Activated naive CD4-positive, alpha-beta T cell (primary cell): ENCODE results near the gene ZNF683.

ENCODE experiments used
- DNase-seq, 4 experiments: peaks; one replicate each; lab custom pipeline; 2025; lab: John Stamatoyannopoulos, UW

Gene ZNF683

DNA sequence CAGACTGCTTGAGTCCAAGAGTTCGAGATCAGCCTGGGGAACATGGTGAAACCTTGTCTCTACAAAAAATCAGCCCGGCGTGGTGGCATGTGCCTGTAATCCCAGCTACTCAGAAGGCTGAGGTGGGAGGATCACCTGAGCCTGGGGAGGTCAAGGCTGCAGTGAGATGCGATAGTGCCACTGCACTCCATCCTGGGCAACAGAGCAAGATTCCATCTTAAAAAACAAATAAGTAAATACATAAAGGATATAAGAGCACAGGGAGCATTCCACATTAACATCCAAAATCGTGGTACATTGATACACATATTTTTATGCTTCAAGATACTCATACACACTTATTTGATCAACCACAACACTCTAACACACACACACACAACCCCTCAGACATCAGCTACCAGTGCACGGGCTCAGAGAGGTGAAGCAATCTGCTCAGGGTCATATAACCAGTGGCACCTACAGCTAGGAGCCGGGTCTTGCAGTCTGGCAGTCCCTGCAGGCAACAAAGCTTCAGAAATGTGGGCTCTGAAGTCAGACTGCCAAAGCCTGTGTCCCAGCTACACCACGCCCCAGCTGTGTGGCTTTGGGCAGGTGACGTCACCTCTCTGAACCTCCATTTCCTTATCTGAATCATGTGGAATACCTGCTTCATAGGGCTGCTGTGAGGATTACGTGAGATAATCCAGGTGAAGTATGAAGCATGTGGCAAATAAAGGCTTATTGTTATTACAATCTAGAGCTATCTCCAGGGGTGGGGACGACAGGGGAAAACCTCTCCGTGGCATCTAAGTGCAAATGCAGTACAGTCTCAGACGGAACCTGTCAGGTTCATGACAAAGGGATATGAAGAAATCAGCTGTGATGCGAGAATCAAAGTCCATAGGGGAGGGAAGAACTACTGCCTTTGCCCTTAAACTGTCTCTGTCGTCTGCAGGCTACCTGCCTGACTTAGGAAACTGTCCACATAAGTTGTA is 13.9 kb downstream of the ZNF683 start:
- peak in 2 of 4 experiments; percentile 37 to 40 for DNase-seq

DNA sequence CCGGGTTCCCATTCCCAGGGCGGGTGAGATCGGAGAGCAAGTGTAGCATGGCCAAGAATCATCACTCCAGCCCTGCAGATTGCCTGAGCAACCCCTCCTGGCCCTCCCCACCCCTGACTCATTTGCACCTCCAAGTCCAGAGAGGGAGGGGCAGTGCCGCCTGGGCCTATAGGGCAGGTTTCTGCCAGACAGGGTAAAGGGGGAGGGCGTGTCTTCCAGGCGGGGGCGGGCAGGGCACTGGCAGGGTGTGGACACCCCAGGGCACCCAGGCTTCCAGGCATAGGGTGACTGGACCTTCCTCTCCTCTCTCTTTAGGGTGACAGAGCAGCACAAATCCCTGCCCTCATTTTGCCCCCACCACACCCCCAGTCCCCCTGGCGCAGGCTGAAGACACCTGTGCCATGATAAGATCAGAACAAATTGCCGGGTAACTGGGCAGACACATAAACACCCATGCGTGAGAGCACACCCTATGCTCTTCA is 15.4 kb downstream of the ZNF683 start:
- DNase-seq: no peak

DNA sequence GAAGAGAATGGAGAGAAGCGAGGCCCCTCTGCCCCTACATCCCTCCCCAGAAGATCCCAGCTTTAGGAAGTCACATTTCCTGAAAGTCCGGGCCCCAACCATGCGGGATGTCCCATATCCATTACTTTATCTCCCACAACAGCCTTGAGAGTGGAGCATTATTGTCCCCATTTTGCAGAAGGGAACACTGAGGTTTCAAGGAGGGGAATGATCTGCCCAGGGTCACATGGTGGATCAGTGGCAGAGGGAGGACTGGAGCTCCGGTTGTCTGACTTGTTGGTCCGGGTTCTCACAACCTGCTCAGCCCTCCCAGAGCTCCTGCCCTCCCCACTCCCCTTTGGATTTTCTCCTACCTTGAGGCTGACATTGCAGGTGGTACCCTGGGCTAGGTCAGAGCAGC is 16.4 kb downstream of the ZNF683 start:
- no peak for DNase-seq

DNA sequence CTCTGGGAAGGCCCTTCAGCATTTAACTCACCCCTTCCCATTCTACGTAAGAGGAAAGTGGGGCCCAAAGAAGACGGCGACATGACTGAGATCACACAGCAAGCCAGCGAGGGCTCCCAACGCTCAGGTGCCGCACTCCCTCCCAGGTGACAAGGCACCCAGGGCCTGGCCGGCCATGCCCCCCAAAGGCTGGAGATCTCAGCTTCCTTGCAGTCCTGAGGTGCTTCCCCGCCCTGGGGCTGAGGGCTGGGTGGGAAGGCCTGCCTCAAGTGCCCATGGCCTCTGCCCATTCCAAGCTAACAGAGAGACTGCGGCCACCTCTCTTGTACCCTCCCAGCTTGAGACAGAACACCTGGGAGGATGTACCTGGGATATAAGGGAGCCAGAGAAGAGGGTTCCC is 17.6 kb downstream of the ZNF683 start:
- no peak for DNase-seq

DNA sequence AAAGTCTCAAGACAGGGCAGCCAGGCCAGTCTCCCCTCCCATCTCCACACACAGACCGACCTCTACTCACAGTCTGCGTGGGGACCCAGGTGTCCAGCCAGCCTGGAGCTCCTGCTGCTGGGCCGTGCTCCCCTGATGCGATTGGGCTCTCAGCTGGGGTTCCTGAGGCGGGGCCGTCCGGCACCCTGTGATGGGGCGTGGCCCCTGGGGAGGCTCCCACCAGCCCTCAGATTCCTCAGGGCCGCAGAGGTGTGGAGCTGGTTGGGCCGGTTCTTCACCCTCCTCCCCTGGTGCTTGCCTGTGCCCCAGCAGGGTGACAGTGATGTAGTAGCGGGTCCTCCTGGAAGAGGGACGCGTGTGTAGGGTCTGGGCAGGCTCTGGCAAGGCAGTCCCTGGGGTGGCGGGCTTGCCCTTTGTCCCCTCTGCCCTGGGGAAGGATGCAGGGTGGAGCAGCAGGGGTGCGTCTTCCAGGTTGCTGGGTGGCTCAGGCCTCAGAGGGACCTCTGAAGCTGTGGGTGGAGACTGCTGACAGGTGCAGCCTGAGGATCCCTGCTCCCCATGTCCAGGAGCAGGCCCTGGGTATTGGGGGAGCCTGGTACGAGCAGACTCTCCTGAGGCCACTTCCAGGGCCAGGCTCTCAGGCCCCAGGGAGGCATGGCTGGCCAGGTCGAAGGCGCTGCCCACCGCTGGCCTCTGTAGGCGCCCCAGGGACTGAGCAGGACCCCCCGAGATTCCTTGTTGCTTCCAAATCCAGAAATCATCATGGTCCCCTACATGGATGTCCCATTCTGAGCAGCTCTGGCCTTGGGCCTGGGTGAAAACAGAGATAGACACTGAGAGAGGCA is 18.4 kb downstream of the ZNF683 start, which contains the start of gene CRYBG2:
Gene CRYBG2, minus strand, starts transcription at position 155 of the 845 bp plus-strand sequence. CDS start 7,473 bp downstream, outside the sequence.
- DNase-seq: no peak

DNA sequence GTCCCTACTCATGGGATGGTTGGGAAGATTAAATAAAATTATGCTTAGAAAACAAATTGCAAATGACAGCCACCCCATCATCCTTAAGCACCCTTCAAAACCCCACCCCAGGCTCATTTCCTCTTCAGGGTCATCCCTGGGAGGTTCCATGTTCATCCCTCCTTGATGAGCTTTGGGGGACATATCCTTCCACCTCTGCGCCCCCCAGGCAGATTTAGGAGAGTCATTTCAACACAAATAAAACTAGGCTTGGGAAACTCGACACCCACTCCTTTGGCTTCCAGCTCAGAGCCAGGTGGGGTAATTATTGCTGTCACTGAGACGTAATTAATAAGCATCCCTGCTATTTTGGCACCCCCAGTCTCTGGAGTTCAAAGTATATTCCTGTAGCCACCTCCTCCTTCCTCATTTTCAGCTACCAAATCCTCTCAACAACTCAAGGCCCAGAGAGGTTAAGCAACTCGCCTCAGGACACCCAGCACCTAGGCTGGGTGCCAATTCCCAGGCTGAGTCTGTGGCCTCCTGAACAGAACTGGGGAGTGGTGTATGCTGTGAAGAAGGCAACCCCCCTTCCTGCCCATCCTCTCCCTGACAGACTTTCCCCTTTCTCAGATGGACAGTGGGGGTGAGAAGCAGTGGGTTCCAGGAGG is 19.2 kb downstream of the ZNF683 start:
- DNase-seq: no peak

DNA sequence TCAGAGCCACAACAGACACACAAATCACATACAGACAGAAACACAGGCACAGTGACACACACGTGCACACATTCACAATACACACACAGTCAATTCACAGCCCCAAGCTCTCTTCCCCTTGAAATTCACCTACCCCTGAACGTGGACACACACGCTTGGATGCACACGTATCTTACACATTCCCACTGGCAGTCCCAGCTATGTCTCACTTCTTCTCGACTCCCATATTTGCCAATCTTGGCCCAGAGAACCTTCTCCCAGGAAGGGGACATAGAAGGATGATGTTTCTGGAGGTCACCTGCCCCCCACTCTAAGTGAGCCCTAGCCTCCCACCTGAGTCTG is 20.2 kb downstream of the ZNF683 start:
- DNase-seq: no peak

DNA sequence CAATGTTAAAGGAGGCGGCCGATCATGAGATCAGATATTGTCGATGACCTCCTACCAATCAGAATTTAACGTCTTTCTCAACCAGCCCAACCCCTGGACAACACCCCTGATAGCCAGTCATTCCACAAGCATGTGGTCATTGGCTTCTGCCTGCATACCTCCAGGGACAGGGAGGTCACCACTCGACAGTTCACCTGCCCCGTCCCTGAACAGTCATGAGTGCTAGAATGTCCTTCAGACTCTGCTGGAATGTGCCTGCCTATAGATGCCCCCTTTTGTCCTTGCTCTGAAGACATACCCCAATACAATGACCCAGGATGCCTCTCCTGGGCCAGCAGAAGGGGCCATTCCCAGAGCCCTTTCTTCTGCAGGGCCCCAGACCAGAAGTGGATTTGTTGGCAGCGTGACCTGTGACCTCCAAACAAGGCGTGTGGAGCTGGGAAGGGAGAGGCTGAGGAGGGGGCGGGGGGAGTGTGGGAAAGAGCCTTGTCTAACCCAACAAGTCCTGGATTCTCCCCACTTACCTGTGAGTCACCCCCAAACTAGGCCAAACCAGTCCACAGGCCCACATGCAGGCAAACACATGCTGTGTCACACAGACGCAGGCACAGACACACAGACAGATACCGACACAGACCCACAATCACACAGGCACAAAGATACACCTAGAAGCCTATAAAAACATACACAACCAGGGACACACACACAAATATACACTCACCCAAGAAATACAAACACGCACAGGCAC is 20.8 kb downstream of the ZNF683 start:
- no peak for DNase-seq

DNA sequence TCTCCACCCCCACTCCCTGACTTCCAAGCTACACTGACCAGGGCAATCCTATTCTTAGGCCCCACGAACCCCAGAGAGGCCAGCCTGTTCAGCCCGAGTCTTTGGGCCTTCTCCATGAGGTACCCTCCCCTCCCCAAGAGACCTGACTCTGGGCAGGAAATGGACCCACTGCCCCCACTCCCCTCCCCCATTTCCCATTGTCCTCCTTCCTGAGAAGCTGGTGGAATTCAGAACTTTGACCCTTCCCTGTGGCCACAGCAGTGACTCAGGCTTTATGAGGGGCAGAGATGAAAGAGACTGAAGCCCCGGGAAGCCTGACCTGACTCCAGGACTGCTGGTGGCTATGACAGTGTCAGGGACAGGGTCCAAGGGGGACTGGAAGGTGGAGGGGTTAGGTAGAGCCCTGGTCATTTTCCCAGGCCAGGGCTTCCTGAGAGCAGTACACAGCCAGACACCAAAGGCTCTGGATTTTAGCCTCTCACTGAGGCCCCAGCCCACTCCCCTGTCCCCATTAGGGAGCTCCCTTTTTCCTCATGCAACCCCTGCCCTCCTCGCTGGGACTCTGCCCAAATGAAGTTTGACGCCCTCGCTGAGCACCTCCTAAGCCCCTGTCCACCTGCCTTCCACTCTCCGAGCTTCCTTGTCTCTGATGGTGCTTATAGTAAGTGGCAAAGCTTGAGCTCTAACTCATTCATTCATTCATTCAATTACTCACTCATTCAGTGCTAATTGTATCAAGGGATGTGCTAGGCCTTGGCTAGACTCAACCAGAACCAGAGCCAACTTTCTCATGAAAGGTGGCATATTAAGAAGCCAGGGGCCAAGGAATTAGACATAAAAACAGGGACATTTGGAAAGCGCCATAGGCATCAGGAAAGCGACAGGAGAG is 21.6 kb downstream of the ZNF683 start:
- DNase-seq: no peak

DNA sequence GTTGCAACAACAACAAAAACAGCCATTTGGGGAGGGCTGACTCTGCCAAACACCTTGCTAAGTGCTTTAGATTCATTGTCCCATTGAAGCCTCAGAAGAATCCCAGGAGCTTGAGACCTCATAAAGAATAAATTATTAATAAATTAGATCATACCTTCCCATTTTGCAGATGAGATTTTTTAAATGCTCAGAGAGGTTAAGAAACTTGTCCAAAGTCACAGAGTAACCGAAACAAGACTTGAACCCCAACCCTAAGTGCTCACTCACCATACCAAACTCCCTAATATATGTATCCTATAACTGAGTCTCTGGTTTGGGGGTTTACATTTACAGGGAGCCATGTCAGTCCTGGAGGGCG is 22.2 kb downstream of the ZNF683 start:
- no peak for DNase-seq

DNA sequence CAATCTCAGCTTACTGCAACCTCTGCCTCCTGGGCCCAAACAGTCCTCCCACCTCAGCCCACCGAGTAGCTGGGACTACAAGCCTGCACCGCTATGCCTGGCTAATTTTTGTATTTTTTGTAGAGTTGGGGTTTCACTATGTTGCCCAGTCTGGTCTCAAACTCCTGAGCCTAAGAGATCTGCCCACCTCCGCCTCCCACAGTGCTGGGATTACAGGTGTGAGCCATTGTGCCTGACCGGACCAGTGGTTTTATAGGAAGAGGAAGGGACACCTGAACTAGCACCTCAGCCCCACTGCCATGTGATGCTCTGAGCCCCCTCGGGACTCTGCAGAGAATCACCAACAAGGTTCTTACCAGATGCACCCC is 22.7 kb downstream of the ZNF683 start:
- no peak for DNase-seq

DNA sequence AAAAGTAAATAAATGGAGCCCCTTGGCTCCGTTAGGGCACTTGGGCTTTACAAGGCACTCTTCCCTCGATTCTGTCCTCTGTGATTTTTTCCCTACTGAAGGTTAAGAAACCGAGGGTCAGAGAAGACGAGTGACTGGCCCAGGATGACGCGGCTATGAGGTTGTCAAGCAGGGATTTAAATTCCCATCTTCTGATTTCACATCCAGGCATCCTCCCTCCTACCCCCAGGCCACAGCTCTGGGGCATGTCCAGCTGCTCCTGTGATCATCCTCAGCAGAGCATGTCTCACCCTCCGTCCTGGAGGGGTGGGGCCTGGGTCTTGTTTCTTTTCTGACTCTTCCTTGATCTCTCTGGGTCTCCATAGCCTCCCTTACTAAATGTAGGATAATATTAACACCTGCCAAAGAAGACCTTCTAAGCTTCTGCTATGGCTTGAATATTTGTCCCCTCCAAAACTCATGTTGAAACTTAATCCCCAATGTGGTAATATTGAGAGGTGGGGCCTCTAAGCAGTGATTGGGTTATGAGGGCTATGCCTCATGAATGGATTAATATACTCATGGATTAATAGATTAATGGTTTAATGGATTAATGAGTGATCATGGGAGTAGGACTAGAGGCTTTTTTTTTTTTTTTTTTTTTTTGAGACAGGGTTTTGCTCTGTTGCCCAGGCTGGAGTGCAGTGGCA is 23.2 kb downstream of the ZNF683 start:
- no peak for DNase-seq

DNA sequence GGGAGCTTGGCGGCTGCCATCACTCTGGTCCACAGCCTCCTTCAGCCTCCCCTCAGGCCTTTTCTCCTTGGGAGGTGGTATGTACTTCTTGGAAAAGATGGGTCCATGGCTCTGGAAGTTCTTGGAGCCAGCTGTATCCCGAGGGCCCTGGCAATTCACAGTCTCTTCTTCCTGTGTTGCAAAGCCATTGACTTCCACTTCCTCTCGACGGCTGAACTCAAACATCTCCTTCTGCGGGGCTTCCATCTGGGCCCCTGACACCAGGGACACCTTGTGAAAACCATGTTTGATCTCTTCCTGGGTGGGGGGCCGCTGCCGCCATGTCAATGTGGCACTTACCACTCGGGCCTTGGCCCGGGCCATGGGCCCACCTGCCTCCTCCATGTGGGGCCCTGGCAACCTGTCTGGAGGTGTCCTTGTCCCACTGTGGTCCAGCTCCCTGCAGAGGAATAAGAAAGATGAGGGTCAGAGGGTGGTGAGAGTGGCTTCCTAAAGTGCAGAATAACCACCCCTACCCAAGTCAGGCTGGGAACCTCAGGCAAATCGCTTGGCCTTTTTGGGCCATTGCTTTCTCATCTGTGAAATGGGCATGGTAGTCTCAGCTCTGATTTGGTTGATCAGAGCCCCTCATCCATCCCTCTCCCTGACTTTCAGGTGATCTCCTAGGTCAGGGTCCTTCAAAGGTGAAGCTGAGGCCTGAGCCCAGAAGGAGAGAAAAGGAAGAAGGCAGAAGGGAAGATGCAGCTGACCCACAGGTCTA is 26.1 kb downstream of the ZNF683 start:
- no peak for DNase-seq

DNA sequence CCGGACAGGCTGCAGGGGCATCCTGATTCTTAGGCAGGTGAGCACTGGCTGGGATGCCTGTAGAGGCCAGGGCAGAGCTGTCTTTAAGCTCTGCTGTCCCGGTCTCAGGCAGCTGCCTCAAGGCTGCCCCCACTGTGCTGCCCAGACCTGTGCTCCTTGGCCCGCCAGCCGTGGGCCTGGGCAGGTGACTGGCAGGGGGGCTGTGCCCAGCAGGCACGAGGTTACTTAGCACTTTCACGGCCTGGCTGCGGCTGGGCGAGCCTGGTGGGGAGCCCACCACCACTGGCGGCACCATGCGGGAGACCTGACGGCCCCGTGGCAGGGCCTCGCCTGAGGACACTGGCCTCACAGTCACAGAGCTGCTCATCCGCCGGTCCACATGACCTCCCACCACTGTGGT is 26.8 kb downstream of the ZNF683 start:
- DNase-seq: no peak

DNA sequence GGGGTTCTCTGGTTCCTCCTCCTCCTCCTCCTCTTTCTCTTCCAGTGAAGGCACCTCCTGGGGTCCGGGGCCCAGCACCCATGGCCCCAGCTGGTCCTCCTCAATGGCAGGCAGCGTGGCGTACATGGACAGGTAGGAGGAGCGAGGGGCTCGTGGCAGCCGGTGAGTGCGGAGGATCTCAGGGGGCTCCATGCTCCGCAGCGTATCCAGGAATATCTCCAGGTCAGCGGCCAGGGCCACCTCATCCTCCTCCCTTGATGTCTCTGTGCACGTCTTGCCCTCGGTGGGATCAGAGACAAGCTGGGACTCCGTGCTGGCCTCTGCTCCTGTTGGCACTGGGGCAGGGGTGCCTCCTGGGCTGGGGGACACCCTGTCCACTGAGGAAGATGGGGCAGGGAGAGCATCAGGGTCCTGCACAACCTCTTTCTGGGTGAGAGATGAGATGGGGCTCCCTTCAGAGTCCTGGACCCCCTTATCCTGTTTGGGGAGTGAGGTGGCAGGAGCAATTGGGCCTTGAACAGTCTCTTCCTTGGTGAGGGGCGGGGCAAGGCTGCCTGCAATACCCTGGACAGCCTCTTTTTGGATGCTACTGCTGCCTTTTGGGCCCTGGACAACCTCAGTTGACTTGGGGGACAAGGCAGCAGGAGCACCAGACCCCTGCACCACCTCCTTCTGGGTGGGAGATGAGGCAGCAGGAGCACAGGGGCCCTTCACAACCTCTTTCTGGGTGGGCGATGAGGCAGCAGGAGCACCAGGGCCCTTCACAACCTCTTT is 28.2 kb downstream of the ZNF683 start:
- no peak for DNase-seq

DNA sequence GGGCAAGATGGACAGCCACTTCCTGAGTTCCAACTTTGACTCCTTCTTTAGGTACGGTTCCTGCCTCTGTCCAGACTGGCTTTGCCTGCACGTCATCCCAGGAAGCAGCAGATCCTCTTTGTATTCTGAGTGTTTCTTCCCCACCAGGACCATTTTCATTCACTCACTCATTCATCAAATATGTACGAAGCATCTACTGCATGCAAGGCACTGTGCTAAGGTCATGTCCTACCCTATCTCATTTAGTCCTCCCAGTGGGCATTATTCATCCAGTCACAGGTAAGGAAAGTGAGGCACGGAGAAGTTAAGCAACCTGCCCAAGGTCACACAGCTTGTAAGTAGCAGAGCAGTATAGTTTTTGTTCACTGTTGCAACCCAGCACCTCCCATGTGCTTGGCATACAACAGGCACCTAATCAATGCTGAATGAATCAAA is 32.5 kb downstream of the ZNF683 start:
- no peak for DNase-seq

DNA sequence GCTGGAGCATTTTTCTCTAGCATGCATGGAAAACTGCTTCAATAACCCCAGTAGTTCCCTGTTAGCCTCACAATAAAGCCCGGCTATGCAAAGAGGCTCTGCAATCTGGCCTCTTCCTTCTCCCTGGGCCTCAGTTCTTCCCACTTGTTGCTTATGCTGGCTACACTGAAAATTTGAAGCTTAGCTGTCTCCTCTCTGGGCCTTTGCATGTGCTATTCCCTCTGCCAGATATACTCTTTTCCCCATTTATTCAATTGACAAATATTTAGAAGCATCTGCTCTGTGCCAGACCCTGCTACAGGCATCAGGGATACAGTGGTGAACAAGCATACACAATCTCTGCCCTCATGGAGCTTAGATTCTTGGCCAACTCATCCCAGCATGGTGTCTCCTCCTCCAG is 33.9 kb downstream of the ZNF683 start:
- no peak for DNase-seq

DNA sequence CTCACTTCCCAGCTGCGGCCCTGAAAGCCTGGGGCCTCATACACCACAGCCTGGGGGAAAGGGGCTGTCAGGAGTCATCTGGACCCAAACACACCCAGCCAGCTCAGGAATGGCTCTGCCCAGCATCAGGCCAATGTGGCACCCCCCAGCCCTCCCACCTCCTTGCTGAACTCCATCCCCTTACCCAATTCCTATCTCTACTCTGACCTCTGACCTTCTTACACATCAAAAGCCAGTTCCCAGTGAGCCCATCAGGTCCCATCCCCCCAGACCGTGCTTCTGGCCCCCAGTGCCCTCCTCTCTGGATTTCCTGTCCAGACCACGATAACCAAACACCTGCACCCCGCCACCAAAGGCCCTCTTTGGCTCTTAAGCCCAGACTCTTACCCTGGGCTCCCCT is 34.9 kb downstream of the ZNF683 start:
- DNase-seq: no peak

DNA sequence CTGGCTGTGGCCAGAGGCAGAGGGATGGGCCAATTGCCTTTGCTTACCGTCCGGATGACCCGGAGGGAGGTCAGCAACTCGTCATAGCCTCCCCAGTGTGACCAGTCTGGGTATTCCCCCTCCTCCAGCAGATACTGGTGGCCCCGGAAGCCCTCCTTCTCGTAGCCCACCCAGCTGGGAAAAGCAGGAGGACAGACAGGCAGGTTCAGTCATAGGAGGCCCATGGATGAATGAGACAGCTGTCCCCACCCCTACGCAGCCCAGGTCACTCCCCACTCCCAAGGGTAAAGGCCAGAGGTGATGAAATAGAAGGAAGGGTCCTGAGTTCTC is 35.4 kb downstream of the ZNF683 start:
- no peak for DNase-seq
